ENCODE data around the gene TECPR2.
"Not testable (repeated sequence)": the region's sequence is repeated elsewhere in the genome, so short reads cannot be mapped to it uniquely, and the experiment has no call there.

DNA sequence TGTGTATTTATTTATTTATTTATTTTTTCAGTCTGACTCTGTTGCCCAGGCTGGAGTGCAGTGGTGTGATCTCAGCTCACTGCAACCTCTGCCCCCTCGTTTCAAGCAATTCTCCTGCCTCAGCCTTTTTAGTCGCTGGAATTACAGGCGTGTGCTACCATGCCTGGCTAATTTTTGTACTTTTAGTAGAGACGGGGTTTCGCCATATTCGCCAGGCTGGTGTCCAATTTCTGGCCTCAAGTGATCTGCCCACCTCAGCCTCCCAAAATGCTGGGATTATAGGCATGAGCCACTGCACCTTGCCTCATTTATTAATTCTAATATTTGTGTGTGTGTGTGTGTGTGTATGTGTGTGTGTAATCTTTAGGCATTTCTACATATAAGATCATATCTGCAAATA is 33.4 kb upstream of the TECPR2 start:
- TF ChIP-seq EZH2 (IDR thresholded peaks at IDR 0.05; ENCODE audit: low read length); CTCF (optimal IDR thresholded peaks at IDR 0.05 in 1 of 3, IDR thresholded peaks at IDR 0.05 in 1 of 3, conservative IDR thresholded peaks at IDR 0.05 in 1 of 3; ENCODE audit: extremely low read depth in 1 of 3, insufficient read depth in 2 of 3, low read length in 3 of 3): not testable (repeated sequence)
